Measurements from ENCODE around the gene TPK1. TPM values are rescaled to one million over a fixed set of nuclear protein-coding genes. Genes with fewer than 3 reads are reported as not detected.

TPK1 gene
- total RNA-seq, 1 donor from 2014 or later: 2.9 TPM

GRCh38 chr7:144524271-144524670 is 311.6 kb downstream of the TPK1 start:
- no peak for DNase-seq
- no peak for ATAC-seq (ENCODE audit: poor library complexity)
- intact Hi-C loops (cut with DNase I): no loop called here

- no peak for ATAC-seq (ENCODE audit: poor library complexity)
- intact Hi-C loops (cut with DNase I): no loop called here
- DNase-seq: no peak
Observed at GRCh38 chr7:144523621-144524020, 312.2 kb downstream of the TPK1 start.

- intact Hi-C loops (cut with DNase I): no loop called here
- DNase-seq (no peak), ATAC-seq (ENCODE audit: poor library complexity) (no peak)
Observed at GRCh38 chr7:144519925-144520324, 315.9 kb downstream of the TPK1 start.

- ATAC-seq (ENCODE audit: poor library complexity): no peak
- DNase-seq: no peak
- intact Hi-C loops (cut with DNase I): no loop called here
Observed at GRCh38 chr7:144518360-144518759, 317.5 kb downstream of the TPK1 start.

- intact Hi-C loops (cut with DNase I): no loop called here
- ATAC-seq (ENCODE audit: poor library complexity) (no peak), DNase-seq (no peak)
Observed at GRCh38 chr7:144517749-144518148, 318.1 kb downstream of the TPK1 start.

GRCh38 chr7:144516729-144517525 is 318.9 kb downstream of the TPK1 start:
- no peak for DNase-seq
- intact Hi-C loops (cut with DNase I): no loop called here
- ATAC-seq (ENCODE audit: poor library complexity): no peak

- ATAC-seq (ENCODE audit: poor library complexity) (no peak), DNase-seq (no peak)
- intact Hi-C loops (cut with DNase I): no loop called here
Observed at GRCh38 chr7:144513334-144513733, 322.5 kb downstream of the TPK1 start.

GRCh38 chr7:144510621-144511020 is 325.2 kb downstream of the TPK1 start:
- DNase-seq (no peak), ATAC-seq (ENCODE audit: poor library complexity) (no peak)
- intact Hi-C loops (cut with DNase I): no loop called here

GRCh38 chr7:144508702-144509101 is 327.2 kb downstream of the TPK1 start:
- intact Hi-C loops (cut with DNase I): no loop called here
- DNase-seq: no peak
- ATAC-seq (ENCODE audit: poor library complexity): peak; percentile 43

GRCh38 chr7:144503215-144503614 is 332.6 kb downstream of the TPK1 start:
- no peak for DNase-seq

GRCh38 chr7:144500225-144500624 is 335.6 kb downstream of the TPK1 start:
- intact Hi-C loops (cut with DNase I): no loop called here
- ATAC-seq (ENCODE audit: poor library complexity) (peak; percentile 55), DNase-seq (no peak)

More at GRCh38 chr7:144503215-144503614, 332.6 kb downstream of the TPK1 start:
- no peak for ATAC-seq (ENCODE audit: poor library complexity)
- intact Hi-C loops (cut with DNase I): no loop called here

- intact Hi-C loops (cut with DNase I): no loop called here
- ATAC-seq (ENCODE audit: poor library complexity) (no peak), DNase-seq (no peak)
Observed at GRCh38 chr7:144497282-144497681, 338.6 kb downstream of the TPK1 start.

- DNase-seq (no peak), ATAC-seq (ENCODE audit: poor library complexity) (no peak)
- intact Hi-C loops (cut with DNase I): no loop called here
Observed at GRCh38 chr7:144494355-144494754, 341.5 kb downstream of the TPK1 start.

- ATAC-seq (ENCODE audit: poor library complexity): no peak
- intact Hi-C loops (cut with DNase I): no loop called here
- DNase-seq: no peak
Observed at GRCh38 chr7:144489504-144489903, 346.3 kb downstream of the TPK1 start.

GRCh38 chr7:144488977-144489376 is 346.9 kb downstream of the TPK1 start:
- DNase-seq (no peak), ATAC-seq (ENCODE audit: poor library complexity) (no peak)
- intact Hi-C loops (cut with DNase I): no loop called here

GRCh38 chr7:144487901-144488300 is 348.0 kb downstream of the TPK1 start:
- DNase-seq: no peak
- intact Hi-C loops (cut with DNase I): no loop called here
- ATAC-seq (ENCODE audit: poor library complexity): no peak

- ATAC-seq (ENCODE audit: poor library complexity): no peak
- no peak for DNase-seq
- intact Hi-C loops (cut with DNase I): no loop called here
Observed at GRCh38 chr7:144484445-144484844, 351.4 kb downstream of the TPK1 start.

- intact Hi-C loops (cut with DNase I): no loop called here
- no peak for DNase-seq
- ATAC-seq (ENCODE audit: poor library complexity): peak; percentile 22
Observed at GRCh38 chr7:144483189-144483588, 352.7 kb downstream of the TPK1 start.

- intact Hi-C loops (cut with DNase I): no loop called here
- no peak for ATAC-seq (ENCODE audit: poor library complexity)
- no peak for DNase-seq
Observed at GRCh38 chr7:144481833-144482232, 354.0 kb downstream of the TPK1 start.

GRCh38 chr7:144477348-144477747 is 358.5 kb downstream of the TPK1 start:
- DNase-seq: no peak
- no peak for ATAC-seq (ENCODE audit: poor library complexity)
- intact Hi-C loops (cut with DNase I): no loop called here

All from Right ventricle myocardium superior (tissue), 1 donor.